HG02981 (cell line): Measurements from ENCODE around the gene RABGAP1L.
A peak's percentile ranks its signal among the peaks of the same experiment; 100 is the strongest.

ENCODE experiments used
- ATAC-seq: cut with Tn5 transposase; IDR thresholded peaks from one replicate; pipeline ENCODE4 v1.9.1; 2021; ENCODE audit warnings: mild to moderate bottlenecking, moderate library complexity; ENCODE audit not compliant: unreplicated experiment

RABGAP1L gene

GRCh38 chr1:174946031-174946430 is 786.7 kb downstream of the RABGAP1L start:
- no peak for ATAC-seq

GRCh38 chr1:174949061-174949460 is 789.7 kb downstream of the RABGAP1L start:
- ATAC-seq: no peak

- ATAC-seq: no peak
Measured at GRCh38 chr1:174949645-174950044, 790.3 kb downstream of the RABGAP1L start.

DNA sequence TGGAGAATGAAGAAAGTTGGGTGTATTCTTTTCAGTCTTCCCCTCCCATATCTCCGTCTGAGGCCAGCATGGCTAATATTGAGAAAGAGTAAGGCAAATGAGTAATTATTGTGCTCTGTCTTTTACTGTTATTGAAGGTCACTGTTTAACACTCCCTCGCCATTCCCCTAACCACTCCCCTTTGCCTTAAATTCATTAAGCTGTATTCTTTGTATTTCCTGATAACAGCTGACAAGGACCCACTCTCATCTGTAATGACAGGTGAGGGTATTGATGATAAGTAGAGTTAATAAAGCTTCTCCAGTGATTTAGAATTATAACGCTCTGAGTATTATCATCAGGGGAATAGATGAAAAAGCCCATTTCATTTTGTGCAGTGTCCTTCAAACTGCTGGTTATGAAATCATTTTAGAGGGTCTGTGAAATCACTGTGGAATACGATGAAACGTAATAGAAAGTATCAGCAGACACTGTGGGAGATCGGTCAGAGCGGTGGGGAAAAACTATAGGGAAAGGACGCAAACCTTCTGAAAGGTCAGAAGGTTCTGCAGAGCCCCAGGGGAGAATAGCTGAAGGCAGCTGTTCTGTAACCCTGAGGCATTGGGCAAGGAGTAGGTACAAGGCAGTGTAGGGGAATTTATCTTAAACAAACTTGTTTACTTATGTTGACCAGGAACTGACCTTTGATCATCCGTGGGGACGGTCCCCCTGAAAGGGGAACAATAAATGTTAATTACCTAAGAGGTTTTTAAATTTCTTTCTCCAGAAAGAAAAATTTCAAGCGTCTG is 794.2 kb downstream of the RABGAP1L start:
- peak; percentile 58 for ATAC-seq

GRCh38 chr1:174954073-174954460 is 794.7 kb downstream of the RABGAP1L start:
- ATAC-seq: peak; percentile 20

- ATAC-seq: no peak
Measured at GRCh38 chr1:174954671-174955669, 795.6 kb downstream of the RABGAP1L start.

DNA sequence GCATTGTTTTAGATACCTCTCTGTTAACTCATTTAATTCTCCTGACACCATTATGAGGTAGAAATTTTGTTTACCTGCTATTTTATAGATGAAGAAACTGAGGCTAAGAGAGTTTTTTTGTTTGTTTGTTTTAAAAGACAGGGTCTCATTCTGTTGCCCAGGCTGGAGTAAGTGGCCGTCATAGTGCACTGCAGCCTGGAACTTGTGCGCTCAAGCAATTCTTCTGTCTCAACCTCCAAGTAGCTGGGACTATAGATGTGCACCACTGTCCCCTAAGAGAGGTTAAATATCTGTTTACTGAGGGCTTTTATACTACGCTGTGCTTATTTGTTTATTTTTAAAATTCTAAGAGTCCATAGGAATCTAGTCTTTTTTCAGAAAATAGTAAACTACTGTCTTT is 796.8 kb downstream of the RABGAP1L start:
- no peak for ATAC-seq

- ATAC-seq: no peak
Measured at GRCh38 chr1:174956976-174957375, 797.7 kb downstream of the RABGAP1L start.

DNA sequence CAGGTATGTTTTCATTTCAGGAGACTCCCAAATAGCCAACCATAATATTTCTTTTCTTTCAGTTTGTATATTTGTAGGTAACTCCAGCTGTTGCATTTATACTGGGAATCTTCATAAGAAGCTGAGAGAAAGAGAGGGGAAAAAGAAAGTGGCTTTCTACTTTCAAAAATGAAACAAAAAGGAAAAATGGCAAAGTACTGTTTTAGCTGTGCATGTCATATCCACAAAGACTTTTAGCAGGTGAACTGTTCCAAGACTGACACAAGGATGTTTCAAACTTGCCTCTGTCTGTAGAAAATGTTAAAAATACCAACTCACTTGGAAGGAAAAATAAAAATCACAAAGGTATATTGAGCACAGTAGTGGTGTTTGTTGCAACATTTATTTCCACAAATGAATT is 798.5 kb downstream of the RABGAP1L start:
- no peak for ATAC-seq

DNA sequence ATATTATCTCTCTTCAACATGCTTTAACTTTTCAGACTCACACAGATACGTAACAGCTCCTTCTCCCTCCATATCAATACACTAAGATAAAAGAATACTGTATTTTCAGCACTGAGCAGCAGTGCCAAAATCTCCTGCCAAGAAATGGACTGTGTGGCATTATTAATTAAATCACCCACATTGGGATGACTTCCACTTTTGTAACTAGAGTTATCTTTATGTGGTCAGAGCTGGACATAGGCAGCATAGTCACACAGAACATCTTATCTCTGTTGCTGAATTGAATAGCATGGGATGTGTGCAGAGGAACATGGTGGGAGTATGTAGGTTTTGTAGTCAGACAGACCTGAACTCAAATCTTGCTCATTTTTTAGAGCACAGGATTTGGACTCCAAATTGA is 799.1 kb downstream of the RABGAP1L start:
- no peak for ATAC-seq

- ATAC-seq: no peak
Measured at GRCh38 chr1:174960362-174960761, 801.0 kb downstream of the RABGAP1L start.

- ATAC-seq: no peak
Measured at GRCh38 chr1:174963529-174964125, 804.3 kb downstream of the RABGAP1L start.

GRCh38 chr1:174964261-174964971 is 805.1 kb downstream of the RABGAP1L start:
- no peak for ATAC-seq

DNA sequence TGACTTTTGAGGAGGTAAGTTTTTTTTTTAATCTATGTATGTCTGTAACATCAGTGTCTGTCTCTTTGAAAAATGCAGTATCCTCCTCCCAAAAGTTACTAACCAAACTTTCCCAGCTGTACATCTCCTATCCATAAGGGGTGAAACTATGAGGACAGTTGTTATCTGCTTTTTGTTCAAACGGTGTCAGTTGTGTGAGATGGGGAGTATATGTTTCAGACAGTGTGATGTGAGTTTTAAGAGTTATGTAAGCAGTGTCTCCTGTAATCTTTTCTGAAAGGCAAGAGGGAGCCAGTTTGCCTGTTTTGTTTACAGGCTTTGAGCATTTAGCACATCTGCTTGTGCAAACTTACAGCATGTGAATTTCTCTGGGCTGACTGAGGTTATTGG is 805.6 kb downstream of the RABGAP1L start:
- no peak for ATAC-seq

- no peak for ATAC-seq
Measured at GRCh38 chr1:174965362-174966007, 806.2 kb downstream of the RABGAP1L start.

GRCh38 chr1:174966008-174966572 is 806.8 kb downstream of the RABGAP1L start:
- no peak for ATAC-seq

GRCh38 chr1:174967845-174968705 is 808.8 kb downstream of the RABGAP1L start:
- ATAC-seq: no peak

GRCh38 chr1:174968750-174969244 is 809.5 kb downstream of the RABGAP1L start:
- peak; percentile 67 for ATAC-seq

DNA sequence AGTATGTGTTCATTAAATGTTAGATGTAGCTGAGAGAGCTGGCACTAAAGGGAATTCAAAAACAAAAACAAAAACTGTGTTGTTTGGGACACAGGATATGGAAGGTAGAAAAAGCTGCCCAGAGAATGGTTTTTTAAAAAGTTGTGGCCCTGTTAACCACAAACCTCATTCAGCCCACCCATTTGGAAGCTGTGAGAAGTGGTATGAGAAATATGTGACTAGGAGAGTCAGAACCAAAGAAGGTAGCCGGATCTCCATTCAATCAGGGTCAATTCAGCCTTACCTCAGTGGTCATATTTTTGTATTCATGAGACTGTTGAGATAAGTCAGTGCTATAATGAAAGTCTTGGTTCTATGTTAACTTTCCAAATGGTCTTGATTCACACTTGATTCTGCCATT is 810.7 kb downstream of the RABGAP1L start:
- ATAC-seq: peak; percentile 41
